GM19193 (cell line): ENCODE results near the gene CFAP300.

Source experiments
- POLR2A ChIP-seq: IDR thresholded peaks from 4 replicates; pipeline ENCODE4 v1.6.1; 2011; ENCODE audit not compliant: insufficient read depth, insufficient read length; ENCODE audit errors: extremely low read depth

The CFAP300 gene

DNA sequence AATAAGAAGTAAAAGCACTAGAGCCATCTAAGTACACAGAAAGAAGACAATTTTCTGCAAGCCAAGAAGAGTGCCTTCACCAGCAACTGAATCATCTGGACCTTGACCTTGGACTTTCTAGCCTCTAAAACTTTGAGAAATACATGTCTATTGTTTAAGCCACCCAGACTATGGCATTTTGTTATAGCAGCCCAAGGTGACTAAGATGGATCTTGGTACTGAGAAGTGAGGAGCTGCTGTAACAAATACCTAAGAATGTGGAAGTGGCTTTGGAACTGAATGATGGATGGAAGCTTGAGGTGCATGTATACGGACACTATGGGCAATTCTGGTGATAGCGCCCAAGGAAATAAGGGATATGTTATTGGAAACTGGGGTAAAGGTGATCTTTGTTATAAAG lies 14.9 kb downstream of the CFAP300 start:
- no peak for TF ChIP-seq POLR2A

DNA sequence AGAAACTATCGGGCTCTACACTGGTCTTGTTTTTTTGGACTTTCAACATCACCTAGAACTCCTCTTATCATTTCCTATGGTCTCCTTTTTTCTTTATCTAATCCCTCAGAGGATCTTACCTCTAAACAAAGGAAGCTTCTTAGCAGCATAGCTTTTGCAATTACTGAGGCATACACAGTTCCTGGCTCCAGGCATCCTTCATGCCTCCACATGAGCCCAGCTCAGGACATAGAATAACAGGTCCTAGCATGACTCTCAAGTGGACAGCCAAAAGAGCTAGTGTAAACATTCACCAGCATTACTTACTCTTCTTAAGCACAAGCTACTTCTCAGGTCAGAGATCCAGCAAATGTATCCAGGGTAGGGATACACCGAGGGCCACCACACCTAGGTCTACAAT lies 17.1 kb downstream of the CFAP300 start:
- TF ChIP-seq POLR2A: no peak

DNA sequence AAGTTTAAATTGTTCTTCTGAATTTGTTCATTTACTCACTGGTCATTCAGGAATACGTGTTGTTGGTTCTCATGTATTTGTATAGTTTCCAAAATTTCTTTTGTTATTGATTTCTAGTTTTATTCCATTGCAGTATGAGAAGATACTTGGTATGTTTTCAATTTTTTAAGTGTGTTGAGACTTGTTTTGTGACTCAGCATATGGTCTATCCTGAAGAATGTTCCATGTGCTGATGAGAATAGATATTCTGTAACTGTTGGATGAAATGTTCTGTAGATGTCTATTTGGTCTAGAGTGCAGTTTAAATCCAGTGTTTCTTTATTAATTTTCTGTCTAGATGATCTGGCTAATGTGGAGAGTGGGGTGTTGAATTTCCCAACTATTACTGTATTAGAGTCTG lies 23.5 kb downstream of the CFAP300 start:
- TF ChIP-seq POLR2A: no peak

DNA sequence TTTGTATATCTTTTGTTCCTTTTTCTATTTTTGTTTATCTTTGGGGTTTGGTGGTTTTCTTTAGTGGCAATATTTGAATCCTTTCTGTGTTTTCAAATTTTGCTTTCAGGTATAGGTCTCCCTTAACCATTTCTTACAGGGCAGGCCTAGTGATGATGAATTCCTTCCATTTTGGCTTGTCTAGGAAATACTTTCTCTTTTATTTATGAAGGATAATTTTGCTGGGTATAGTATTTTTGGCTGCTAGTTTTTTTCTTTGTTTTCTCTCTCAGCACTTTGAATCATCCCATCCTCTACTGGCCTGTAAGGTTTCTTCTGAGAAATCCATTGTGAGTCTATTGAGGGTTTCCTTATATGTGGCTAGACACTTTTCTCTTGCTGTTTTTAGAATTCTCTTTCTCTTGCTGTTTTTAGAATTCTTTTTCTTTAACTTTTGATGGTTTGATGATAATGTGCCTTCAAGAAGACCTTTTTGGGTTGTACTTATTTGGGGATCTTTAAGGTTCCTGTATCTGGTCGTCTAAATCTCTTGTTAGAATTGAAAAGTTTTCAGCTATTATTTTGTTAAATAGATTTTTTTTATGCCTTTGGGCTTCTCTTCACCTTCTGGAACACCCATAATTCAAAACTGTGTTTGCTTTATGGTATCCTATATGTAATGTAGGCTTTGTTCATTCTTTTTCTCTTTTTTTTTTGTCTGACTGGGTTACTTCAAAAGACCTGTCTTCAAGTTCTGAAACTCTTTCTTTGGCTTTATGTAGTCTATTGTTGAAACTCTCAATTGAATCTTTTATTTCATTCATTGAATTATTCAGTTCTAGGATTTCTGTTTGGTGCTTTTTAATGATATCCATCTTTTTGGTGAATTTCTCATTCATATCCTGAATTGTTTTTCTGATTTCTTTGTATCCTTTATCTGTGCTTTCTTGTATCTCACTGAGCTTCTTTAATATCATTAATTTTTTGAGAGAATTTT lies 24.5 kb downstream of the CFAP300 start:
- TF ChIP-seq POLR2A: no peak

DNA sequence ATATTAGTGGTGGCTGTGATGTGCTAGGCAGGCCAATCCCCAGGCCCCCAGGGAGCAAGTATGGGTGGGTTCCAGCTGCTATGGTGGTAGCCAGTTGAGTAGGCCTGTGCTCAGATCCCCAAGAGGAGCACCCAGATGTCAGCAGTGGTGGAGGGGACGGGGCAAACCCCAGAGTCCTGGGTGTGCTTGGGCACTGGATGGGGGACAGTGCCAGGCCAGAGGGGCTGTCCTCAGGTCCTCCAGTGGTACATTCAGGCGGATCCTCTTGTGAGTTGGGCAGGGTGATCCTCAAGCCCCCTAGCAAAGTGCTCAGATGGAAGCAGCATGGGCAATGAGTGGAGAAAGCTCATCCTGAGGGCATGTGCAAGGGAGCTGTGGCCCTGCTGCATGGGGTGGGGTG lies 26.0 kb downstream of the CFAP300 start:
- TF ChIP-seq POLR2A: no peak

DNA sequence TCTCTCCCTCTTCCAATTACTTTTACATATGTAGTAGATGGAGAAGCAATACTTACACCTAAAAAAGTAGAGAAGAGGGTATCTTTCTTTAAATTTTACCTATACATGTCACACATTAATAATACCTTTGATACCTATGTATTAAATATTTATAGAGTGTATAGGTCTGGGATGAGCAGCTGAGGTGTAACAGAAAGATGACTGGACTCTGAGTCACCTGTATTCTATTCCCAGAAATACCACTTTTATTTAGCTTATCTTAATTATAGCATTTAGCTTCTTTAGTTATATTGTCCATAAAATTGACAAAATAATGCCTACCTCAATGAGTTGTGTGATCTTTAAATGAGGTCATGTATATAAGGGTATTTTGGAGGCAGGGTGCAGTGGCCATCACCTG lies 32.4 kb downstream of the CFAP300 start:
- no peak for TF ChIP-seq POLR2A

DNA sequence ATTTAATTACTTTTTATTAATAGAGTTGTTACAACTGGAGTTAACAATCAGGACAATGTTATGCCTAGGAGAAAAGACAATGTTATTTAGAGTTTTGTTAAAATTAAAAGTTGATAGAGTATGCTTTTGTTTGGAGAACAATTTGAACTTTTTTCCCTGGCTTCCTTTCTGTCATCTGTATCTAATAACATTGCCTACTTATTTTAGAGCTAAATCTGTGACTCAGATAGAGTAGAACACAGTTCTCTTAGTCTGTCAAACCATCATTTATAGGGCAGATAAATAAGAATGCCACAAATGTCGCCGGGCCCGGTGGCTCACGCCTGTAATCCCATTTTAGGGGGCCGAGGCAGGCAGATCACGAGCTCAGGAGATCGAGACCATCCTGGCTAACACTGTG lies 34.1 kb downstream of the CFAP300 start:
- TF ChIP-seq POLR2A: no peak

DNA sequence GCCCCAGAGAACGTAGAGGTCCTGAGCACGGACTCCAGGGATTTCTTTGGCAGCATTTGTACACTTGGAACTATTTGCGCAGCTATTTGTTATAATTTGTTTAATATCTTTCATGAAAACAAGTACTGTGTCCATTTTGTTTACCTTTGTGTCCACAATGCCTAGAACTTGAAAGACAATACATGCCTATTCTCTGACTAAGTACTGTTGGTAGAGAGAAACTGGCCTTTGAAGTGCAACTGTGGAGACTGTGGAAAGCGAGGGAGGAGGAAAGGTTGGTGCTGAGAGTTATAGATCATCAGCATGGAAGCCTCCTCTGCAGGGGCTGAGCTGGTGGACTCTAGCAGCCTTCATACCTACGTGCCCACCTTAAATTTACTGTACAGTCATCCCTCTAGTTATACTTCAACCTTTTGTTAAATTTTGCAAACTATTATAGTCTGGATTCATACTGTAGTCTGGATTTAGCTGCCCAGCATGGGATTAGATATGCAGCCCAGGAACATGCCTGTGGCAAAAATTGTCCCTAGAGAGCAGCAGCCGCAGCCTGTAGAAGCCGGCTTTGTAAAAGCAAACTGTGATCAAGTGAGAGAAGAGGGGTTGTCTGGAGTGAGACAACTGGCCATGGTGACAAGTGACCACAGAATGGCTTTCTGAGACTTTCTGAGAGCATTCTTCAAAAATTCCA lies 38.8 kb downstream of the CFAP300 start:
- TF ChIP-seq POLR2A: no peak

DNA sequence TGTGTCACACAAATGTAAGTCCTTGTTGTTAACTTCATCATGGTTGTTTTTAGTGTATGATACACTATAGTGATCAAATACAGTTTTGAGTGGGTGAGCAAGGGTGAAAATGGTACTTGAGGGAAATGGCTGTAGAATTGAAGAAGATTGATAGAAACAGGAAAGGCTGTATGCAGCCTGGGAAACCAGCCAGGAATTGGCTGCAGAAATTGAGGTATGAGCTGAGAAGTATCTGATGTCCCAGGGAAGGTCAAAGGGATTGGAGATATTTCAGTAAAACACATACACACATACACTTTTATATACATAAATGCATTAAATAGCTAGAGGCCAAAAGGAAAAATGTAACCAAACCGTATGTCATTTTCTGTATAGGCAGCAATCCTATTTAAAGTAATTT lies 49.9 kb downstream of the CFAP300 start:
- no peak for TF ChIP-seq POLR2A

DNA sequence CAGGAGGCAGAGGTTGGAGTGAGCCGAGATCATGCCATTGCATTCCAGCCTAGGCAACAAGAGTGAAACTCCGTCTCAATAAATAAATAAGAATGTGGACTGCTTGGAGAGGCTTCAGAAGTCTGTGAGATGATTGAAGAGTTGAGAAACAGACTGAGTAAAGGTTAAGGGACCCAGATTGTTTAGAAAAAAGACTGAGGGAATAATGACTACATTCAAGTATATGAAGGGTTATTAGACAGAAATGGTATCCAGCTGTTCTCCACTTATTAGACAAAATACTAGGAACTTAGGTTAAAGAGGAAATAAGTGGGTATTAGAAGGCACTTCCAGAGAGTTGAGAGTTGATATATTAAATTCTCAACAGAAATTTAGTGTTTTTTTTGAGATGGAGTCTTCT lies 52.5 kb downstream of the CFAP300 start:
- no peak for TF ChIP-seq POLR2A

DNA sequence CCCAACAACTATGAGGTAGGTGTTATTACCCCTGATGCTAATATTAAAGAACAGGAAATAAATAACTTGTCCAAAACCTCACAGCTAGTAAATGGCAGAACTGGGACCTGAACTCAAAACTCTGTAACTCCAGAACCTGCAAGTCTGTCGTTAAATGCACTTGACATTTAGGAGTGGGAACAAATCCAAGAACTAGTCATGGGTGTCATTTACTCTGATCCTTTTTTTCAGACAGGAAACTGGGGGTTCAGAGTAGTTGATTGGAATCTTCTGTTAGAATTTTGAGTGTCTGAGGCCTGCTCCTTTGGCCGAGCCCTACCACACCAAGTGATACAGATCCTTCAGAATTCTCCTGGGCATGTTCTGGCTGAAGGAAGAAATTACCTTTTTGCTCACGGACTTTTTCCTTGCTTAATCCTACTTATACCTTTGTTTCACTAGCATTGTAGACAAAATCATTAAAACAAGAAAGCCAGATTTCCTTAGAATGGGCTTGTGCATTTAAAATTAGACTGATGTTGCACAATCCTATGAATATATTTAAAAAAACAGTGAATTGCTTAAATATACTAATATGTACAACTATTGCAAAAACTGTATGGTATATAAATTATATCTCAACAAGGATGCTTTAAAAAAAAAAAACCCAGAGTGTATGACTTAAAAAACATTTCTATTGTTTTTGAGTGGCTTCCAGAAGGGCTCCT lies 61.6 kb downstream of the CFAP300 start:
- no peak for TF ChIP-seq POLR2A

DNA sequence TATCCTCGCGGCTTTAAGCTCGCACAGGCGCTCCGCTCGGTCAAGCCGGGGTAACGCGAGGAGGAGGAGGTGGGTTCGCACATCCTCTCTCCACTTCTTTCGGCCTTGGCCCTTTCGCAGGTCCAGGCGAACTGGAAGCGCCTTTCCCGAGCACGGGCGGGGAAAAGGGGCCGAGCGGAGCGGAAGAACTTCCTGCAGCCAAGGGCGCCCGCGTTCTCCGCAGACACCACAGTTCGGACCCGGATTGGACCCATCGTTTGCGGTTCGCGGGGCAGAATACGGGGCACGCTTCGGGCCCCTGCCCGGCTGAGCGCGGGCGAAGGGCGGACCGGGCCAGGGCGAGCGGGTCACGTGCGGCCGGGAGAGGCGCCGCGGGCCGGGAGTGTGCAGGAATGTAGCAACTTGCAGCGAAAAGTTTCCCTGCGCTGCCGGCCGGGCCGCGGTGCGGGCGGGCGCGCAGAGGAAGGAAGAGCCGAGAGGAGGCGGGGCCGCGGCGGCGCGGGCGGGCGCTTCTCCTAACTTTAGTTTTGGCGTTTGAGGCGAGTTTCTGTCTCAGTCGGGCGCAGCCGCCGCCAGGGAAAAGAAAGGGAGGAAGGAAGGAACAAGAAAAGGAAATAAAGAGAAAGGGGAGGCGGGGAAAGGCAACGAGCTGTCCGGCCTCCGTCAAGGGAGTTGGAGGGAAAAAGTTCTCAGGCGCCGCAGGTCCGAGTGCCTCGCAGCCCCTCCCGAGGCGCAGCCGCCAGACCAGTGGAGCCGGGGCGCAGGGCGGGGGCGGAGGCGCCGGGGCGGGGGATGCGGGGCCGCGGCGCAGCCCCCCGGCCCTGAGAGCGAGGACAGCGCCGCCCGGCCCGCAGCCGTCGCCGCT lies 62.9 kb downstream of the CFAP300 start, which contains the start of gene YAP1:
Gene YAP1, plus strand, starts transcription at position 552 of the 865 bp plus-strand sequence. CDS start 402 bp downstream, outside the sequence.
- no peak for TF ChIP-seq POLR2A

DNA sequence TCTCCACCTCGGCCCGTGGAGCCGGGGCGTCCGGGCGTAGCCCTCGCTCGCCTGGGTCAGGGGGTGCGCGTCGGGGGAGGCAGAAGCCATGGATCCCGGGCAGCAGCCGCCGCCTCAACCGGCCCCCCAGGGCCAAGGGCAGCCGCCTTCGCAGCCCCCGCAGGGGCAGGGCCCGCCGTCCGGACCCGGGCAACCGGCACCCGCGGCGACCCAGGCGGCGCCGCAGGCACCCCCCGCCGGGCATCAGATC lies 63.4 kb downstream of the CFAP300 start:
- TF ChIP-seq POLR2A: no peak

DNA sequence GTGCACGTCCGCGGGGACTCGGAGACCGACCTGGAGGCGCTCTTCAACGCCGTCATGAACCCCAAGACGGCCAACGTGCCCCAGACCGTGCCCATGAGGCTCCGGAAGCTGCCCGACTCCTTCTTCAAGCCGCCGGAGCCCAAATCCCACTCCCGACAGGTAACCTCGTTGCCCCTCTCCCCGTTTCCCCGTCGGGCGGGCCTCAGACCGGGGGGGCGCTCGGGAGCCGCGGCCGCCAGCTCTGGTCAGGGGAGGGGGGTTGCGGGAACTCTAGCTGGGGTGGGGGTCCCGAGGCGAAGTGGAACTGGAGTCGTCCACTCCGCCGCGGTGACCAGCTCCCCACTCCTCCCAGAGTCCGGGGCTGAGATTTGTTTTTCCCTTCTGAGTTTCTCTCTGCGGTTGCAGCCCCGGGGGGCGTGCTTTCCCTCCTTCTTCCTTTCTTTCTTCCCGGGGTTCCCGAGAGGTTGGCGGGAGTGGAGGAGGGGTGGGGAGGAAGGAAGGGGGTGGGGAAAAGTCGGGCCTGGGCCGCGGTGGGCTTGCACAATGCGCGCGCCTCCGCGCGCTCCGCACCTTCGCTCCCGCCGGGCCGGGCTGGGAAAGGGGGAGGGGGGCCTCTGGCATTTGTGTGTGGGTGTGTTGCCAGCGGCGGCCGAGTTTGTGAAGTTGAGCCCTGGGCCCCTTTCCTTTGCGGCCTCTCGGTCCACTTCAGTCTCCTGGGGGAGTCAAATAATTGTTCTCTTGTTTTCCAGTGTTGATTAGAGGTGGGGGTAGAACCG lies 64.0 kb downstream of the CFAP300 start:
- TF ChIP-seq POLR2A: no peak

DNA sequence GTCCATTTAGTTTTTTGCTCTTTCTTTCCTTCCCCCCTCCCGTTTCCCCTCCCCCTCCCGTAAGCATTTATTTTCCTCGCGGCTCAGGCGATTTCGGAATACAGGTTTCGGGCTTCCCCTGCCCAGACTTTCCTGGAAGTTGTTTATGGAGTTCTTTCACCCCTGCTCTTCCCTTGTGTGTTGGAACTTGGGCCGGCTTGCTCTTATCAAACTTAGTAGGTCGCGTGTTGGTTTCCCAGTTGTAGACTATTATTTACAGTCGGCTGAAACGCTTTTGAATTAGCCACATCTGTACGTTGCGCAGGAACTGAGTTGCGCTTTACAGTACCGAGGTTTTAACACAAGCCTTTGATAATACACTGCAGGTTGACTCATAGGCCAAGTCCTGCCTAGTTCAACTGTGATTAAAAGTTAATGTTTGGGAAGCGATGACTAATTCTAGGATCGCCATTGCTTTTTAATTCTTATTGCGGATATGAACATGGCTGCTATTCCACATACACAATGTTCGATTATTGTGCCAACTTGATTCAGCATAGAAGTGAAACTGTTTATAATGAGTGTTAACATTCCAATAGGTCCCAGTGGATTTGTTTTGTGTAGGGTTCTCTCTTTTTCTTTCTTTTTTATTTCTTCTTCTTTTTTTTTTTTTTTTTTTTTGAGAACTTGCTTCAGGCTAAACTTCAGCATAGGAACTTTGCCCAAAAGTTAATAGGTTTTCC lies 64.7 kb downstream of the CFAP300 start:
- TF ChIP-seq POLR2A: no peak
